GF-D8 (cell line): Measurements from ENCODE around the gene DNAJC30.
"Not testable (repeated sequence)": the region's sequence is repeated elsewhere in the genome, so short reads cannot be mapped to it uniquely, and the experiment has no call there.

Source experiments
- DNase-seq: peaks from one replicate; lab custom pipeline; 2025; lab: John Stamatoyannopoulos, UW

The DNAJC30 gene

DNA sequence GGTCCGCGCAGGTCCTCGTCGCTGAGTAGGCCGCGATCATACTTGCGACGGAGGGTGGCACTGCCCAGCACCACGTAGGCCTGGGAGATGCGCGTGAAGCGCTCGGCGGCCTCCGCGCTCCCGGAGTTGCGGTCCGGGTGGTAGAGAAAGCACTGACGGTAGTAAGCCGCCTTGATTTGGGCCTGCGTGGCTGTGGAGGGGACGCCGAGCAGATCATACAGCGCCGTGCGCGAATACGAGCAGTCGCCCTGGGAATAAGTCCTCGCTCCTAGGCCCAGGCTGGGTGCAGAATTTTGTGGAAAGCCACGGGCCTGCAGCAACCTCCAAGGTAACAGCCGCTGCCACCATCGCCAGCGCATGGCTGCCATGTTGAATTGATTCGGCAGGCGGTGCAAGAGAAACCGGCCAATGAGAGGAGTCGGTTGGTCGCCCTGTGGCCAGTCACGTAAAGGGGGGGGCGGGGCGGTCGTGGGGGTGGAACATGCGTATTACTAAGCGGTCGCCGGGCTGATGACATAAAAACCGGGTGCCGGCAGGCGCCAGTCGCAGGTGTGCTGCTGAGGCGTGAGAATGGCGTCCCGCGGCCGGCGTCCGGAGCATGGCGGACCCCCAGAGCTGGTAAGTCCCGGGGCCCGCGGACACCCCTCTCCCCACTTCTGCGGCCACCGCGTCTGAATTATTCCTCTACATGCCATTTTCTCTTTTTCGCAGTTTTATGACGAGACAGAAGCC is at the start of gene DNAJC30, which contains the start of gene BUD23:
Gene DNAJC30 (minus strand): TSS at position 398 of the 732 bp plus-strand sequence. CDS start 30 bp downstream, at position 368.
Gene BUD23 (plus strand): TSS at position 542 of the 732 bp plus-strand sequence. CDS start 29 bp downstream, at position 571.
- DNase-seq, result peak; percentile 89

GRCh38 chr7:73732397-73732796 is 49.1 kb upstream of the DNAJC30 start:
- no peak for DNase-seq

DNA sequence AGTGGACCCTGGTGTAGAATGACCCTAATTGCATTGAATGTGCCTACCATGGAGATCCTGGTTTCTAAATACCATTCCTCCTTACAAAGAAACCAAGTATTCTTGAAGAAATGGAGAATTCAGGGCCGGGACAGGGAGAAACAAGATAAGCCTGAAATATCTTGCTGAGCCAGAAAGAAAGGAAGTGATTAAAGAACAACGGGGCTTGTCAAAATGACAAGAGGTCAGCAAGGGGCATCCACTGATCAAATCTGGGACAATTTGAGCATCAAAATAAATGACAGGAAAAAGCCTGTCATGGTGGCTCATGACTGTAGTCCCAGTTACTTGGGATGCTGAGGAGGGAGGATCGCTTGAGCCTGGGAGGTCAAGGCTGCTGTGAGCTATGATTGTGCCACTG is 47.2 kb upstream of the DNAJC30 start:
- no peak for DNase-seq

GRCh38 chr7:73728551-73728950 is 45.3 kb upstream of the DNAJC30 start:
- no peak for DNase-seq

- DNase-seq, result no peak
Observed at GRCh38 chr7:73727952-73728351, 44.7 kb upstream of the DNAJC30 start.

- DNase-seq, result no peak
Observed at GRCh38 chr7:73726083-73726466, 42.8 kb upstream of the DNAJC30 start.

DNA sequence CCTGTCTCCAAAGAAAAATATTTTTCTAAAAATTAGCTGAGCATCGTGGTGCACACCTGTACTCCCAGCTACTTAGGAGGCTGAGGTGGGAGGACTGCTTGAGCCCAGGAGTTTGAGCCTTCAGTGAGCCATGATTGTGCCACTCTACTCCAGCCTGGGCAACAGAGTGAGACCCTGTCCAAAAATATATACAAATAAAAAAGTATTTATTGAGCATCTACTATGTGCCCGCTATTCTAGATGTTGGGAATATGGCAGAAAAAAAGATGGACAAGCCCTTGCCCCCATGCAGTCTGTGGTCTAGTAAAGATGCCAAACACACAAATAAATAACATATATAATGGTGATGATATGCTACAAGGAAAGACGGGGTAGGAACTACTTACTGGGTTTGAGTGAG is 40.6 kb upstream of the DNAJC30 start:
- DNase-seq, result no peak

DNA sequence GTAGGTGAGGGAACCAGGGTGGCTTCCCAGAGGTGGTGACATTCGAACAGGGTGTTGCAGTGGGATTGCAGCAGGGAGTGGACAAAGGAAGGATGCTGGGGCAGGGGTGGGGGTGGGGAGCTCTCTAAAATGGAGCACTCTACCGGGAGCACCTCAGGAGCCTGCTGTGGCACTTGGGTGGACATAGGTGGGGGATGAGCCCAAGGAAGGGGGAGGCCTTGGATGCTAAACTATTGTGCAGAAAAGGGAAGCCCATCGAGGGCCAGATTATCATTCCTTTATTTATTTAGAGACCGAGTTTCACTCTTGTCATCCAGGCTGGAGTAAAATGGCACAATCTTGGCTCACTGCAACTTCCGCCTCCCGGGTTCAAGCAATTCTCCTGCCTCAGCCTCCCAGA is 39.5 kb upstream of the DNAJC30 start:
- no peak for DNase-seq

GRCh38 chr7:73722182-73722581 is 38.9 kb upstream of the DNAJC30 start:
- DNase-seq, result not testable (repeated sequence)

DNA sequence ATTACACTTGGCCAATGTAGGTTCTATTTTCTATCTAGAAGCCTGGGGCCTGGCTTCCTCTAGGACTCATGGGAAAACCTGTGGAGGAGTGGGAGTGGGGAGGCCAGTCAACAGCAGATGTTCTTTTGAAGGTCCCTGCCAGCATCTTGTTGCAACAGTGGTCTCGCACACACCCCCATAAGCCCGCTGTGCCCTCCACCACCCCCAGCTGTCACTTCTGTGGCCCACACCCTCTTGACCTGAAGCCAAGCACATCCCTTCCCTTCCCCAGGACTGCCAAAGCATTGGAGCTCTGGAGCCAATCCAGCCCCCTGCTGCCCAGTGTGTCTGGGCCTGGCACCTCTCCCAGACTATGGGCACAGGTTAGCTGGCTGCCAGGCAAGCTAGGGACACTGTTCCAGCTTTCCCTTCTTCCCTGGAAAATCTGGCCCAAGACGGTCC is 38.1 kb upstream of the DNAJC30 start:
- DNase-seq, result no peak

- DNase-seq, result not testable (repeated sequence)
Observed at GRCh38 chr7:73720443-73720842, 37.2 kb upstream of the DNAJC30 start.

DNA sequence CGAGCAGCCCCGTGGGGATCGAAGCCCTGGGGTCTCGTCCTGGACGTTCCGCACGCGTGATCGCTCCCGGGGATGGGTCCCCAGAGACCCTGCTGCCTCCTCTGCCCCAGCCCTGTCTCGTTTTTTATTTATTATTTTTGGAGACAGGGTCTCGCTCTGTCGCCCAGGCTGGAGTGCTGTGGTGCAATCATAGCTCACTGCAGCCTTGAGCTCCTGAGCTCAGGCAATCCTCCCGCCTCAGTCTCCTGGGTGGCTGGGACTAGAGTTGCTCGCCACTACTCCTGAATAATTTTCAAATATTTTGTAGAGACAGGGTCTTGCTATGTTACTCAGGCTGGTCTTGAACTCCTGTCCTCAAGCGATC is 36.5 kb upstream of the DNAJC30 start:
- DNase-seq, result no peak

DNA sequence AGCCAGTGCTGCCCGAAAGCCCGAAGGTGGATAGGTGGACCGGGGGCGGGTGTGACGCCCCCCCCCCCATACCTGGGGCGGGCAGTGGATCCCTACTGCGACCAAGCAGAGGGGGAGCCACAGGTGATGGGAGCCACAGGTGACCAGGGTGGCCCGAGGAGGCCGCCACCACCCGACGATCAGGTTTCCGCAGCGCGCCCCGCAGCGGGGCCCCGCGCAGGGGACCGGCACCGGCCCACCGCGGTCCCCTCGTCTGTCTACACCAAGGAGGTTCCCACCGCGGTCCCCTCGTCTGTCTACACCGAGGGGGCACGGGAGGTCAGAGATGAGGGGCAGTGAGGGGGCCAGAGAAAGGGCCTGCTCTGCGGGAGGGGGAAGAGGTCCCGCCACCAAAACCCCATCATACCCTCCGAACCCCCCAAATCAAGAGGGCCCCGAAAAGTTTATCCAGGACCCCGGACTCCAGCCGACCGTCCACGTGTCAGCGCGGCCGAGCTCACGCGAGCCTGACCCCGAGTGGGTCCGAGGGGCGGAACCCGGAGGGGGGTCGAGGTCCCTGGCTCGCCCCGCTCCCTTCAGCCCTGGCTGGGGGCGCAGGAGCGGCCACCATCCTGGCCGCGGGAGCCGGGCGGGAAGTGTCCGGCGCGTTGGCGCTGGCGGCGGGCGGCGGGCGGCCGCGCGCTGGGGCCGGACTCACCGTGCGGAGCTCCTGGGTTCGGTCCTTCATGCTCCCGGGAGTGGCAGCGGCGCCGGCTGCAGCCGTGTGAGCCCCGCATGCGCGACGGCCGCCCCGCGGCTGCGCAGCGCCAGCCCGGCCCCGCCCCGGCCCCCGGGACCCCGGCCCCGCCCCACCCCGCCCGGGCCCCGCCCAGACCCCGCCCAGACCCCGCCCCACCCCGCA is 35.9 kb upstream of the DNAJC30 start, which contains the start of gene STX1A:
Gene STX1A (minus strand): TSS at position 765 of the 901 bp plus-strand sequence. CDS start 38 bp downstream, at position 727.
- DNase-seq, result peak; percentile 19

DNA sequence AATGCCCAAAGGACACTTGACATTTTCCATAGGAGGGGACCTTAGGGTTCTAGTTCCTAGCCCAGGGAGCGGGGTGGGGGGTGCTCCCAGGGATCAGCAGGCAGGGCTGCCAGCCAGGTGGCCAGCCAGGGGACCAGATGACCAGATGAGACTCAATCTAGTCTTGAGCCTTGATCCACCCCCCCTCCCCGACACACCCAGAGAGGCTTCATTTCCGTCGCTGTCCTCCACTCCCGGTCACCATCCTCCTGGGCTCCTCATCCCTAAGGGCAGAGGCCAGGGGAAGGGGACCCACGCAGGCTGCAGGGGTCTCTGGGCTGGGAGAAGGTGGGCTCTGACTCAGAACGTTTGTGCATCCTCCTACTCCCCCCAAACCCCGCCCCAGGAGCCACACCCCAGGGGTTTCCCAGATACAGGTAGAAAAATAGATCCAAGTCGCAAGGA is 35.2 kb upstream of the DNAJC30 start:
- DNase-seq, result no peak

- peak; percentile 97 for DNase-seq
Observed at GRCh38 chr7:73717991-73718405, 34.7 kb upstream of the DNAJC30 start.

DNA sequence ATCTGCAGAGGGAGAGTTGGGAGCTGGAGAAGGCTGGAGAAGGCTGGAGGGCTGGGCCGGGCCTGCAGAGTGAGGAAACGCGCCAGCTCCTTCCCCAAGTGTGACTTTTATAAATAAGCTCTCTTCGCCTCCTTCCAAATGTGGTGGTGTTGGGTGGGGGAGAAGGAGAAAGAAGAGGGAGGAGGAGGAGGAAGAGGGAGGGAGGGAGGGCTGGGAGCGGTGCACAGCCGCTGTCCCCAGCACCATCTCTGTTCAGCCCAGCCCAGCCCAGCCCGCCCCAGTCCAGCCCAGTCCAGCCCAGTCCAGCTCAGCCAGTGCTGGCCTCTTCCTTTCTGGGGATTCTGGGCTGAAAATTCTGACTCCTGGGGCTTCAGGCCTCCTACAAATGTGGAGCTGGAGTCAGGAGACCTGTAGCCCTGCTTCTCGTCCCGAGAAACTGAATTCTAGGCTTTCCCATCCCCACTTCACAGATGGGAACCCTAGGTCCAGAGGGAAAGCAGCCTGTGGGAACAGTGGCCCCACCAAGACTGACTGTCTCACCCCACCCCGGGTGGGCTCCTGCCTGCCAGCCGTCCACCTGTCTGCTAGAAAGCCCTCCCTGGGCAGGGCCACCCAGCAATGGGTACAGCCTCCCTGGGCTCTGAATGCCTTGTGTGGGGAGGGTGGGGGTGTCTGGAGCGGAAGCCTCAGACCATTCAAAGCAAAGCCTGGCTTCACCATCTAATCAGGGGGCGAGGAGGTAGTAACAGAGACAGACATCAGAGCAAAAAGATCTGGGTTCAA is 34.0 kb upstream of the DNAJC30 start:
- DNase-seq, result no peak

GRCh38 chr7:73716318-73716890 is 33.2 kb upstream of the DNAJC30 start:
- no peak for DNase-seq

GRCh38 chr7:73715648-73716317 is 32.5 kb upstream of the DNAJC30 start:
- DNase-seq, result peak; percentile 85

DNA sequence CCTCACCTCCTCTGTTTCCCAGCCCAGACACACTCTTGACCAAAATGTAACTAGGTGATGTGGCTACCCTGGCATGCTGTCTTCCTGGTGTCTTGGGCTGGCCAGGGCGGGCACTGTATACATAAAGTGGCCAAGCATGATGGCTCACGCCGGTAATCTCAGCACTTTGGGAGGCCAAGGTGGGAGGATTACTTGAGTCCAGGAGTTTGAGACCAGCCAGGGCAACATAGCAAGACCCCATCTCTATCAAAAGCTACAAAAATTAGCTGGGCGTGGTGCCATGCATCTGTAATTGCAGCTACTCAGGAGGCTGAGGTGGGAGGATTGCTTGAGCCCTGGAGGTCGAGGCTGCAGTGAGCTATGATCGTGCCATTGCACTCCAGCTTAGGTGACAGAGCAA is 30.1 kb upstream of the DNAJC30 start:
- not testable (repeated sequence) for DNase-seq

DNA sequence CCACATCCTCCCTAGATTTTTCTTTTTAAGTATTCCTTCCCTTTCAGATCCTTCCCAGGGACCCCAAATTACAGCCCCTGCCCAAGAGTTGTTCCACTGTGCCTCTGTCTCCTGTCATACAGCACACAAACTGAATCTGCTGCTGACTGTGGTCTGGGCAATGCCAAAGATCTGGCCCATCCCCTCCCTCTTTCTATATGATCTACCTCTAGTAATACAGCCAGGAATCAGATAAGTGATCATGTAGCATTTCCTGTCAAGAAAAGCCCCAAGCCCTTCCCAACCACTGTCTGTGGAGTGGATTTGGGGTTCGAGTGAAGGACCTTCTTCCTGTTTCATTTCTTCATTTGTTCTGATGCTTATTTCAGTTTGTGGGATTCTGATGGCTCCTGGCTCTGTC is 29.5 kb upstream of the DNAJC30 start:
- no peak for DNase-seq

DNA sequence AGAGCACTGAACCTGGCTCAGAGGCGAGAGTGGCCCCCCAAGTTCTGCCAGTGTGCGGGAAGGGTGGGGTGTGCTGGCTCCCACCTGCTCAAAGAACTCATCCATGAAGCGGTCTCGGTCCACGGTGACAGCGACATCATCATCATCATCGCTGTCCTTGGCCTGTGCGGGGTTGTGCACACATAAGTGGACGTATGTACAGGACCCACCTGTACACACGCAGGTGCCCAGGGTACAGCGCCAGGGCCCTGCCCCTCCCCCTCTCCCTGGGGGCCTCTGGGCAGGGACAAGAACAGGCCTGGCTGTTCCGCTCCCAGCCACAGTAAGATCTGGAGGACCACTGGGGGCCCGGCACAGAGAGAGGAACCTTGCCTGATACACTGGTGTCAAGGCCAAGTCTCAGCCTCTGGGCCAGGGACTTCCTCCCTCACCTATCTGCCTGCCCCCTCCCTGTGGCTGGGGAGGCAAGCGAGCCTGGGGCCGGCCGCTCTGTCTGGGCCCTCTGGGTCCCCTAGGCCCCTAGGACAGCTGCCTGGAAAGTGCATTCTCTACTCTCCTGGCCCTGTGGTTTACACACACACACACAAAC is 25.8 kb upstream of the DNAJC30 start:
- DNase-seq, result no peak
